ENCODE results near the gene WNK4. TPM values are rescaled to one million over a fixed set of nuclear protein-coding genes. Genes with fewer than 3 reads are reported as not detected.

The WNK4 gene
- total RNA-seq, 1 experiment from 2014 or later: 11.9 TPM

- H3K27ac ChIP-seq: peak overlapping the region; percentile 77
- peaks cover 16% of the 10 kb centered on the region for H3K4me1 ChIP-seq (replicated peaks; ENCODE audit: insufficient read depth)
- H3K79me2 ChIP-seq (ENCODE audit: low read depth): peaks cover 40% of the 10 kb centered on the region
- no TSS peak for BruUV-seq (replicated peaks)
- DNase-seq: no peak
- ChIA-PET POLR2A (ENCODE audit: unreplicated experiment) (interaction anchor here (0.5 to 0.7 kb wide), 3 partner anchors 180 to 657 kb away, joined by 3 to 6 read pairs (median 3); no protein-coding TSS in a partner anchor), CTCF (interaction anchor here (0.6 kb wide), 1 partner anchor 93 kb away, joined by 3 read pairs; no protein-coding TSS in a partner anchor)
- H3K4me2 ChIP-seq: peak overlapping the region; percentile 90
- H2AFZ ChIP-seq: peak overlapping the region; percentile 96
- no peaks in the 10 kb centered on the region for H4K20me1 ChIP-seq (ENCODE audit: insufficient read depth)
- 0 out of 2 replicates have a peak, but pooled peaks cover 4% of the 10 kb centered on the region for H3K27me3 ChIP-seq (ENCODE audit: insufficient read depth, low read depth)
- H3K9me2 ChIP-seq (ENCODE audit: insufficient read depth): no peaks in the 10 kb centered on the region
- intact Hi-C loops (cut with micrococcal nuclease; ENCODE audit: unreplicated experiment): loop anchor here (5.0 kb wide), 1 partner anchor 650 kb away; the partner anchor contains the start of gene DHX8
- peak overlapping the region; percentile 93 for H3K4me3 ChIP-seq
- peaks cover 11% of the 10 kb centered on the region; the same call in 1 of the 2 replicates for H3F3A ChIP-seq (ENCODE audit: insufficient read depth, low read depth)
- TF ChIP-seq EZH2 (IDR thresholded peaks at IDR 0.05; ENCODE audit: low read depth) (no peak), CTCF (conservative IDR thresholded peaks at IDR 0.05) (no peak)
- H3K9me3 ChIP-seq (ENCODE audit: insufficient read depth, low read depth): no peaks in the 10 kb centered on the region
- peaks cover 13% of the 10 kb centered on the region; the same call in 1 of the 2 replicates for H3K36me3 ChIP-seq (ENCODE audit: low read depth)
Measured at GRCh38 chr17:42832213-42832933, 52.0 kb downstream of the WNK4 start.

- intact Hi-C loops (cut with micrococcal nuclease; ENCODE audit: unreplicated experiment): loop anchor here (5.0 kb wide), 1 partner anchor 649 kb away; the partner anchor contains the start of gene DHX8
- Histone ChIP-seq H3K4me3 (peak within 1 kb of the TSS; percentile 93), H3K36me3 (ENCODE audit: low read depth) (peaks cover 14% of the 10 kb centered on the region; the same call in 1 of the 2 replicates), H3K79me2 (ENCODE audit: low read depth) (peaks cover 44% of the 10 kb centered on the region), H4K20me1 (ENCODE audit: insufficient read depth) (no peaks in the 10 kb centered on the region; the same call in 1 of the 2 replicates), H2AFZ (peak within 1 kb of the TSS; percentile 96), H3K9me2 (ENCODE audit: insufficient read depth) (no peaks in the 10 kb centered on the region), H3F3A (ENCODE audit: insufficient read depth, low read depth) (peaks cover 18% of the 10 kb centered on the region; the same call in 1 of the 2 replicates), H3K4me2 (peak within 1 kb of the TSS; percentile 90), H3K27ac (peak within 1 kb of the TSS; percentile 77), H3K4me1 (replicated peaks; ENCODE audit: insufficient read depth) (peaks cover 16% of the 10 kb centered on the region), H3K27me3 (ENCODE audit: insufficient read depth, low read depth) (no peaks in the 10 kb centered on the region), H3K9me3 (ENCODE audit: insufficient read depth, low read depth) (no peaks in the 10 kb centered on the region)
- CTCF ChIA-PET: no interaction called here
- BruUV-seq (replicated peaks): TSS peak; percentile 92
- no peak for TF ChIP-seq CTCF (conservative IDR thresholded peaks at IDR 0.05)
- TF ChIP-seq EZH2 (IDR thresholded peaks at IDR 0.05; ENCODE audit: low read depth): no peak
- DNase-seq: peak; percentile 80
- POLR2A ChIA-PET (ENCODE audit: unreplicated experiment): interaction anchor here (0.5 to 0.7 kb wide), 2 partner anchors 181 to 214 kb away, joined by 3 to 6 read pairs; no protein-coding TSS in a partner anchor
Measured at GRCh38 chr17:42832934-42833766, 52.7 kb downstream of the WNK4 start, which contains the start of gene PSME3. TSS of gene PSME3 (plus strand) at chr17:42833397. CDS start at chr17:42833632, 235 bp downstream.
